Activated CD8-positive, alpha-beta memory T cell treated with anti-CD3 and anti-CD28 coated beads for 24 hours (primary cell): ENCODE results near the gene RNF135.
"Not testable (repeated sequence)": the region's sequence is repeated elsewhere in the genome, so short reads cannot be mapped to it uniquely, and the experiment has no call there.

ENCODE experiments used
- DNase-seq: peaks from one replicate; pipeline ENCODE4 v3.0.0-alpha.2; 2020

RNF135 gene

GRCh38 chr17:30970831-30971567 is at the start of gene RNF135:
RNF135 (plus strand) TSS chr17:30971039; CDS start chr17:30971074, 35 bp downstream.
- DNase-seq, result peak; percentile 87

DNA sequence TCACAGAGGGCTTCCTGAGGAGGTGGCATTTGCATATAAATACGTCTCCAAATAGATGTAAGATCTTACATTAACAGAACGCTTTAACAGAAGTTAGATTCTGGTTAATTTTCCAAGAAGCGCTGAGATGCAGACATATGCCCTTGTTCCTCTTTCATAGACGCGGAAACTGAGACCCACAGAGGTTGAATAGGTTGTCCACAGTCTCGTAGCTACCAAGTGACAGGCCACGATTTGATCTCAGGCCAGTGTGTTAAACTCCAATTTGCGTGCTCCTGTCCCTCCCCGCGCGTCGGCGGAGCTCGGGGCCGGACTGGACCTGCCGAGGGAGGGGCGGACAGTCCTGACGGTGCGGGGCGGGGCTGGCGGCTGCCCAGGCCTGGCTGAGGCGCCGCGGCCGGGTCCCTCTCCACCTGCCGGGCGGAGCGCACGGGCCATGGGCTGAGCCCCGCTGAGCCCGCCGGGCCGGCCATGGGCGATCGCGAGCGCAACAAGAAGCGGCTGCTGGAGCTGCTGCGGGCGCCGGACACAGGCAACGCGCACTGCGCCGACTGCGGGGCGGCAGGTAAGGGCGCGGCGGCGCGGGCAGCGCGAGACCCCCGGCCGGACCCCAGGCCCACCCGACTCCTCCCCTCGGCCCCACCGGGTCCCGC is 49.2 kb upstream of the RNF135 start, which contains the start of gene ADAP2:
Gene ADAP2, plus strand, starts transcription at position 402 of the 653 bp plus-strand sequence. Its CDS starts 70 bp downstream, at position 472.
- DNase-seq, result peak; percentile 56

DNA sequence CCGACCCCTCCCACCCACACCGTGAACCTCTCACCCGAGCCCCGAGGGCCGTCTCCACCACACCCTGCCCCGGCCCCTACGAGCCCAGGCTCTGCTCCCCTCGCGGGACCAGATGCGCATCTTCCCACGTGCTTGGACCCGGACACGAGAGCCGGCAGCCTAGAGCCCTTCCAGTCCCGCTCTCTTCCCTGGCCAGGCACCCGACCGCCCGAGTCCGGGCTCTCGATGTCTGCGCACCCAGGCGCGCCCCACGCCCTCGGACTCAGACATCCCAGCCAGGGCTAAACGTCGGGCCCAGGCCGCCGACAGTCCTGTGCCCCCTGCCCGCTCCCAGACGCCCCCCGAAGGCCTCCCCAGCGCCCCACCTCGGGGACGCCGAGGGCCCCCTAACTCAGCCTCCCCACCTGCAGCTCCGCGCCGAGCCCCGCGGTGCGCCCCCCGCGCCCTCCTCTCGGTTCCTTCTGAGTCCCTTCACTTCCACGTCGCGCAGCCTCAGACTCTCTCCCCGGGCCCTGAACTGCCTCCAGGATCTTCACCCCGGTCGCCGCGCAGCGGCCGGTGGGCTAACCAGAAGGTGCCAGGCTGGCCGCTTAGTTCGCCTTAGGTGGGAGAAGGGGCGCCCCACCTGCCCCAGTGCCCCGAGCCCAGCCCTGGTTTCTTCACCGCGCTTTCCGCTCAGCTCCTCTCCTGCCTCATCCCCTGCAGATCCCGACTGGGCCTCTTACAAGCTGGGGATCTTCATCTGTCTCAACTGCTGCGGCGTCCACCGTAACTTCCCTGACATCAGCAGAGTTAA is 48.4 kb upstream of the RNF135 start:
- peak; percentile 57 for DNase-seq

GRCh38 chr17:30924341-30924740 is 46.5 kb upstream of the RNF135 start:
- no peak for DNase-seq

- DNase-seq, result no peak
Observed at GRCh38 chr17:30926516-30926915, 44.3 kb upstream of the RNF135 start.

- DNase-seq, result no peak
Observed at GRCh38 chr17:30927756-30928155, 43.1 kb upstream of the RNF135 start.

- no peak for DNase-seq
Observed at GRCh38 chr17:30928584-30928983, 42.3 kb upstream of the RNF135 start.

- DNase-seq, result no peak
Observed at GRCh38 chr17:30929081-30929633, 41.7 kb upstream of the RNF135 start.

DNA sequence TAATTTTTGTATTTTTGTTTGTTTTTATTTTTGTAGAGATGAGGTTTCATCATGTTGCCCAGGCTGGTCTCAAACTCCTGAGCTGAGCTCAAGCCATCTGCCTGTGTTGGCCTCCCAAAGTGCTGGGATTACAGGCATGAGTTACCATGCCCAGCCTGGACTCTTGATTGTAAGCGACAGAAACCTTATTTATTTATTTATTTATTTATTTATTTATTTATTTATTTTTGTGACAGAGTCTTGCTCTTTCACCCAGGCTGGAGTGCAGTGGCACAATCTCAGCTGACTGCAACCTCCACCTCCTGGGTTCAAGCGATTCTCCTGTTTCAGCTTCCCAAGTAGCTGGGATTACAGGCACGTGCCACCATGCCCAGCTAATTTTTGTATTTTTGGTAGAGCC is 41.0 kb upstream of the RNF135 start:
- not testable (repeated sequence) for DNase-seq

GRCh38 chr17:30930495-30930894 is 40.3 kb upstream of the RNF135 start:
- no peak for DNase-seq

DNA sequence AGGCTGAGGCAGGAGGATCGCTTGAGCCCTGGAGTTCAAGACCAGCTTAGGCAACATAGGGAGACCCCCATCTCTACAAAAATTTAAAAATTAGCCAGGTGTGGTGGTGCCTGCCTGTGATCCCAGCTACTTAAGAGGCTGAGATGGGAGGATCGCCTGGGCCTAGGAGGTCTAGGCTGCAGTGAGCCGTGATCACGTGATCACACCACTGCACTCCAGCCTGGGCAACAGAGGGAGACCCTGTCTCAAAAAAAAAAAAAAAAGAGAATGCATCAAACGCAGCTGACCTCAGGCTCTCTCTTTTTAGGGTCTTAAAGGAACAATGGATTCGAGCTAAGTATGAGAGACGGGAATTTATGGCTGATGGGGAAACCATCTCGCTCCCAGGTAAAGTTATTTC is 39.3 kb upstream of the RNF135 start:
- not testable (repeated sequence) for DNase-seq

GRCh38 chr17:30933966-30934365 is 36.9 kb upstream of the RNF135 start:
- no peak for DNase-seq

DNA sequence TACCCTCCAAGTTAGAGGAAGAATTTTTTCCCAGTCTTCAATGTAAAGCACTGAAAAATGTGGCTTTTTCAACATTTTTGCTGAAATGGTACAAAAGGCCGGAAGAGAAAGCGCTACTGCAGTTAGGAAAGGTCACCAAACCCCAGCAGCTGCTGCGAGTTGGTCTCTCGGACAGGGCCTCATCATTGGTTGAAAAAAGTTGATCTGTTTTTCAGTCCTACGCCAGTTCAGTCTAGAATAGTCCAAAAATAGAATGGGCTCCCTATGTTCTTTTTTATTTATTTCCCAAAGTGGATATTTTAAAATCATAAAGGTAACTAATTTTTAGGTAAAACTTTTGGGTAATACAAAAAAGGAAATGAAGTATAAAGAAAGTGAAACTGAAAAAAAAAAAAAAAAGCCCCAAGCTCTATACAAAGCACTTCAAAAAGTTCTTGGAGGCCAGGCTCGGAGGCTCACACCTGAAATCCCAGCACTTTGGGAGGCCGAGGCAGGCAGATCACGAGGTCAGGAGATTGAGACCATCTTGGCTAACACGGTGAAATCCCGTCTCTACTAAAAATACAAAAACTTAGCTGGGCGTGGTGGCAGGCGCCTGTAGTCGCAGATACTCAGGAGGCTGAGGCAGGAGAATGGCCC is 31.7 kb upstream of the RNF135 start:
- no peak for DNase-seq

DNA sequence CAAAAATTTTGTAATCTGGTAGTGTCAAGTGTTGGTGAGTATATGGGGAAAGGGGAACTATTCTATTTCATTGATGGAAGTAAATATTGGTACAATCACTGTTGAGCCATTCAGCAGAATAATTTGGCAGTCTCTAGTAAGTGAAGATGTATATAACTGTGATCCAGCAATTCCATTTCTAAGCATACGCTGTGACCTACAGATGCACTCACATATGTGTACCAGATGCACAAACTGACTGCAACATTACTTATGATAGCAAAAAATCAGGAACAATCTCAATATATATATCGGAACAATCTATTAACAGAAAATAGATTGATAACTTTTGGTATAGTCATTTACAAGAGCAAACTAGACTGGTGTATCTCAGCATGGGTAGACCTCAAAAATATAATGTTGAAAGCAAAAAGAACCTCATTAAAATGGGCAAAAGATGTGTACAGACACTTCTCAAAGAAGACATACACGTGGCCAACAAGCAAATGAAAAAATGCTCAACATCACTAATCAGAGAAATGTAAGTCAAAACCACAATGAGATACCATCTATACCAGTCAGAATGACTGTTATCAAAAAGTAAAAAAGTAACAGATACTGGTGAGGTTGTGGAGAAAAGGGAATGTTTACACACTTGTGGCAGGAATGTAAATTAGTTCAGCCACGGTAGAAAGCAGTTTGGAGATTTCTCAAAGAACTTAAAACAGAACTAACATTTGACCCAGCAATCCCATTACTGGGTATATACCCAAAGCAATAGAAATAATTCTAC is 28.3 kb upstream of the RNF135 start:
- no peak for DNase-seq

GRCh38 chr17:30947796-30948195 is 23.0 kb upstream of the RNF135 start:
- DNase-seq, result no peak

- no peak for DNase-seq
Observed at GRCh38 chr17:30950189-30950588, 20.6 kb upstream of the RNF135 start.

- DNase-seq, result no peak
Observed at GRCh38 chr17:30950669-30951399, 20.0 kb upstream of the RNF135 start.

DNA sequence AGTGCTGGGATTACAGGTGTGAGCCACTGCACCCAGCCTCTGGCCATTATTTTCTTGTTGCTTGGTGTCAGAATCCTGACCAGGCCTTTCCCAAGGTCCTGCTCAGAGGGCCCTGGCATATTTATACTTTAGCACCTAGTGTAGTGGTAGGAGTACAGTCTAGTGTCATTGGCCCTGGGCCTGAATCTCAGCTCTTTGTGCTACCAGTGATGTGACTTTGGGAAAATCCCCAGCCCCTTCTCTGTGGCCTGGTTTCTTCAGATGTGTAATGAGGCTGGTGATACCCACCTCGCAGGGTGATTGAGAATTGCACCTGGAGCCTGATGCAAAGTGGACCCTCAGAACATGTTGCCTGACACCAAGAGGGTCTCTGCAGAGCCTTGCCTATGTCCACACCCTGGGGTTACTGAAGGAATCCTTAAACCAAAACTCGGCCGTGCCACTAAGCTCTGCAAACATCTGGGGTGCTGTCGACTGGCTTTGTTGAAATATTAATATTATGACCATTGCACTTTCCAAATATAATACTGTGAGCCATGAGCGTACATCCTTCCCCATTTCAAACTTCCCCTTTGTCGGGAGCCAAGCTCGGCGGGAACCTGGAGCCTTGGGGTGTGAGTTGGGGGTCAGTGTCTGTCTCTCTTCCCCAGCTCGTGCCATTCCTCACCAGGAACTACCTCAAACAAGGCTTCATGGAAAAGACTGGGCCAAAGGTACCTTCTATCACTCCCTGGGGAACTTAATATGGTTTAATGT is 18.0 kb upstream of the RNF135 start:
- DNase-seq, result no peak

DNA sequence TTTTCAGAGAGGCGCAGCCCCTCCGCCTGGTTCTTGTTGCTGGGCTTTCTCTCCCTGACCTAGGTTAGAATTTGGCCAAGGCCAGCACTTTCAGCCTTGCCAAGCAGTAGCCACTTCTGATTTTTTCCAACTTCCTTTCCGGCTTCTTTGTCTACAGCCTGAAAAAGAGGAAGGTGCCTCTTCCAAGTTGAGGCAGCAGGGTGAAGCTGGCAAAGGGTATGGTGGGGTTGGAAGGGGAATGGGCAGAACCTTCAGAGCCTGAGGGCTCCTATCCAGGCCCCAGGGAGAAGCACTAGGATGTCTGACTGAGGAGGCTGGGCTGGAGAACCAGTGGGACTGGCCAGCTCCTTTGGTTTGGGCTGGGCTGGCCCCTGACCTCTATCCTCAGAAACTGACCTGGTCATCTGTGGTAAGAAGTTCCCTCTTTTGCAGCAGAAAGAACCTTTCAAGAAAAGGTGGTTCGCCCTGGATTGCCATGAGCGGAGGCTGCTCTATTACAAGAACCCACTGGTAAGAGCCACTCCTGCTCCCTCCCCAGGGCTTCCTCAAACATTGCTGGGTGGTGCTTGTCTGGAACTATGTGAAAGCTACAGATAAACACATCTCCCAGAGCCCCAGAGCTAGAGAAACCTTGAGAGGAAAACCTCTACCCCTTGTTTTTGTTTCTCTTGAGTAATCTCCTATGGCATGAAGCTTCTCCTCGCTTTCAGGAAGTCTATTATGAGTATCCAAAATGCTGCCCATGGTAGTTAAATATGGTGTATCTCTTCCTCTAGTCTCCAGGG is 16.6 kb upstream of the RNF135 start:
- DNase-seq, result no peak
